GM18498 (cell line): ENCODE results near the gene BACH2.
A peak's percentile ranks its signal among the peaks of the same experiment; 100 is the strongest.
"Not testable (repeated sequence)": the region's sequence is repeated elsewhere in the genome, so short reads cannot be mapped to it uniquely, and the experiment has no call there.

ENCODE experiments used
- ATAC-seq: cut with Tn5 transposase; IDR thresholded peaks from one replicate; pipeline ENCODE4 v1.9.1; 2021; ENCODE audit warnings: mild to moderate bottlenecking, moderate library complexity; ENCODE audit not compliant: unreplicated experiment

Gene BACH2

GRCh38 chr6:90044182-90044832 is 252.3 kb downstream of the BACH2 start:
- ATAC-seq = no peak

- no peak for ATAC-seq
Measured at GRCh38 chr6:90040931-90041330, 255.7 kb downstream of the BACH2 start.

GRCh38 chr6:90039911-90040310 is 256.7 kb downstream of the BACH2 start:
- no peak for ATAC-seq

- no peak for ATAC-seq
Measured at GRCh38 chr6:90038961-90039653, 257.5 kb downstream of the BACH2 start.

GRCh38 chr6:90036963-90037362 is 259.7 kb downstream of the BACH2 start:
- no peak for ATAC-seq

GRCh38 chr6:90035047-90035723 is 261.5 kb downstream of the BACH2 start:
- no peak for ATAC-seq

GRCh38 chr6:90033746-90034271 is 262.8 kb downstream of the BACH2 start:
- ATAC-seq = no peak

- not testable (repeated sequence) for ATAC-seq
Measured at GRCh38 chr6:90032489-90033212, 264.0 kb downstream of the BACH2 start.

GRCh38 chr6:90028995-90029635 is 267.5 kb downstream of the BACH2 start:
- ATAC-seq = no peak

- ATAC-seq = no peak
Measured at GRCh38 chr6:90028066-90028778, 268.4 kb downstream of the BACH2 start.

- ATAC-seq = no peak
Measured at GRCh38 chr6:90026216-90026615, 270.4 kb downstream of the BACH2 start.

- no peak for ATAC-seq
Measured at GRCh38 chr6:90025523-90026061, 271.1 kb downstream of the BACH2 start.

- ATAC-seq = no peak
Measured at GRCh38 chr6:90024633-90025032, 272.0 kb downstream of the BACH2 start.

- no peak for ATAC-seq
Measured at GRCh38 chr6:90021711-90022110, 274.9 kb downstream of the BACH2 start.

GRCh38 chr6:90020746-90021145 is 275.9 kb downstream of the BACH2 start:
- no peak for ATAC-seq

- ATAC-seq = no peak
Measured at GRCh38 chr6:90019216-90019615, 277.4 kb downstream of the BACH2 start.

GRCh38 chr6:90015883-90016282 is 280.8 kb downstream of the BACH2 start:
- ATAC-seq = no peak

GRCh38 chr6:90008908-90009501 is 287.6 kb downstream of the BACH2 start:
- no peak for ATAC-seq

GRCh38 chr6:90008189-90008907 is 288.3 kb downstream of the BACH2 start:
- peak; percentile 75 for ATAC-seq
